ENCODE results near the gene LECT2.

Gene LECT2

GRCh38 chr5:135954899-135955298 is at the start of gene LECT2:
LECT2 (minus strand) TSS chr5:135954983; CDS start chr5:135954833, 150 bp downstream.
- DNase-seq (ENCODE audit: low read depth in 3 of 3): no peak

GRCh38 chr5:136004436-136004835 is 49.7 kb upstream of the LECT2 start:
- no peak for DNase-seq (ENCODE audit: low read depth in 3 of 3)

GRCh38 chr5:136001466-136001981 is 46.7 kb upstream of the LECT2 start:
- no peak for DNase-seq (ENCODE audit: low read depth in 3 of 3)

- DNase-seq (ENCODE audit: low read depth in 3 of 3): no peak
Observed at GRCh38 chr5:136000932-136001331, 46.1 kb upstream of the LECT2 start.

- no peak for DNase-seq (ENCODE audit: low read depth in 3 of 3)
Observed at GRCh38 chr5:136000147-136000546, 45.4 kb upstream of the LECT2 start.

- no peak for DNase-seq (ENCODE audit: low read depth in 3 of 3)
Observed at GRCh38 chr5:135999406-136000139, 44.8 kb upstream of the LECT2 start.

GRCh38 chr5:135998889-135999288 is 44.1 kb upstream of the LECT2 start:
- DNase-seq (ENCODE audit: low read depth in 3 of 3): no peak

GRCh38 chr5:135997673-135998335 is 43.0 kb upstream of the LECT2 start:
- DNase-seq (ENCODE audit: low read depth in 3 of 3): no peak

GRCh38 chr5:135996611-135997010 is 41.8 kb upstream of the LECT2 start:
- DNase-seq (ENCODE audit: low read depth in 3 of 3): no peak

- DNase-seq (ENCODE audit: low read depth in 3 of 3): no peak
Observed at GRCh38 chr5:135995976-135996375, 41.2 kb upstream of the LECT2 start.

- no peak for DNase-seq (ENCODE audit: low read depth in 3 of 3)
Observed at GRCh38 chr5:135993880-135994636, 39.3 kb upstream of the LECT2 start.

GRCh38 chr5:135993335-135993879 is 38.6 kb upstream of the LECT2 start:
- no peak for DNase-seq (ENCODE audit: low read depth in 3 of 3)

GRCh38 chr5:135991429-135991828 is 36.6 kb upstream of the LECT2 start:
- DNase-seq (ENCODE audit: low read depth in 3 of 3): no peak

- DNase-seq (ENCODE audit: low read depth in 3 of 3): no peak
Observed at GRCh38 chr5:135990528-135991255, 35.9 kb upstream of the LECT2 start.

GRCh38 chr5:135989686-135990085 is 34.9 kb upstream of the LECT2 start:
- DNase-seq (ENCODE audit: low read depth in 3 of 3): no peak

- DNase-seq (ENCODE audit: low read depth in 3 of 3): no peak
Observed at GRCh38 chr5:135988546-135988945, 33.8 kb upstream of the LECT2 start.

GRCh38 chr5:135986891-135987401 is 32.2 kb upstream of the LECT2 start:
- no peak for DNase-seq (ENCODE audit: low read depth in 3 of 3)

- DNase-seq (ENCODE audit: low read depth in 3 of 3): no peak
Observed at GRCh38 chr5:135986401-135986800, 31.6 kb upstream of the LECT2 start.

GRCh38 chr5:135985951-135986350 is 31.2 kb upstream of the LECT2 start:
- no peak for DNase-seq (ENCODE audit: low read depth in 3 of 3)

- DNase-seq (ENCODE audit: low read depth in 3 of 3): no peak
Observed at GRCh38 chr5:135980620-135981019, 25.8 kb upstream of the LECT2 start.

- no peak for DNase-seq (ENCODE audit: low read depth in 3 of 3)
Observed at GRCh38 chr5:135979510-135979909, 24.7 kb upstream of the LECT2 start.
